H1 (cell line): ENCODE results near the gene TSPAN9.

ENCODE experiments used
- EP300 ChIP-seq, 2 experiments: IDR thresholded peaks; 1 replicate in 1 of 2; 2 replicates in 1 of 2; pipeline ENCODE4 v1.6.1; 2011 to 2012; ENCODE audit warnings: low read depth in 2 of 2, low read length in 2 of 2, mild to moderate bottlenecking in 2 of 2, borderline replicate concordance in 1 of 2, inconsistent platforms in 1 of 2, moderate library complexity in 1 of 2
- EZH2 ChIP-seq: fragments of 200-600 bp; sonication (generic); IDR thresholded peaks from 2 replicates; pipeline ENCODE4 v1.7.1; 2012; ENCODE audit warnings: low read depth, mild to moderate bottlenecking, moderate library complexity, low read length, inconsistent platforms; ENCODE audit not compliant: severe bottlenecking
- POLR2A ChIP-seq, 2 experiments: IDR thresholded peaks; 1 replicate in 1 of 2; 2 replicates in 1 of 2; pipeline ENCODE4 v1.6.1; 2011; ENCODE audit warnings: low read depth in 2 of 2, low read length in 2 of 2, mild to moderate bottlenecking in 2 of 2; ENCODE audit errors: control extremely low read depth in 1 of 2
- POLR2AphosphoS5 ChIP-seq: IDR thresholded peaks from 2 replicates; pipeline ENCODE4 v1.6.1; 2011; ENCODE audit warnings: low read depth, low read length
- POU5F1 ChIP-seq: IDR thresholded peaks from 2 replicates; pipeline ENCODE4 v1.6.1; 2011; ENCODE audit warnings: low read depth, mild to moderate bottlenecking, low read length, moderate library complexity
- RNF2 ChIP-seq: fragments of 200-900, 300-1000 bp; sonication (generic); IDR thresholded peaks from 2 replicates; pipeline ENCODE4 v1.7.1; 2016; ENCODE audit warnings: borderline replicate concordance, low read depth, mild to moderate bottlenecking, antibody characterized with exemption, low read length; ENCODE audit not compliant: poor library complexity, severe bottlenecking; ENCODE audit errors: missing control alignments
- TF ChIP-seq, protein P1 (sequence below), 3 experiments: IDR thresholded peaks; 1 replicate in 2 of 3; 2 replicates in 1 of 3; pipeline versions ENCODE4 v1.5.1 to v1.6.1; 2011; ENCODE audit warnings: low read length in 3 of 3, mild to moderate bottlenecking in 3 of 3, inconsistent platforms in 2 of 3, low read depth in 1 of 3, moderate library complexity in 1 of 3; ENCODE audit not compliant: insufficient read depth in 1 of 3; ENCODE audit errors: control extremely low read depth in 1 of 3
- TF ChIP-seq, protein P2 (sequence below): IDR thresholded peaks from 2 replicates; pipeline ENCODE4 v1.6.1; 2011; ENCODE audit warnings: low read depth, mild to moderate bottlenecking, low read length; ENCODE audit not compliant: insufficient read depth

DNA sequence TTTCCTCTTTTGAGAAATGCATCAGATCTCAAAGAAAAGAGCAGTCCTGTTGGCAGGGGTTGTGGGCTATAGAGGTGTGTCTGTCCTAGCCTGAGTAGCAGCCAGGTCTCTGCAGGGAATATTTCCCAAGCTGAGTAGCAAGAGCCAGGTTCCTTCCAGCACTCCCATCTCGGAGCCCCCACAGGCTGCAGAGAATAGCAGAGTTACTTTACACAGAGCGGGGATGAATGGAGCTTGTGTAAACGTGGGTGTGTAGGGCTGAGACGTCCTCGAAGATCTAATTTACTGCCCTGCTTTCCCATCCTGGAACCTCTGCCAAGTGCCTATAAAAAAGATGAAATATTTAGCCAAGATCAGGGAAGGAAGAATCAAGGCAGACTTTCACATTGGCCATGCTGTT lies 156.6 kb downstream of the TSPAN9 start:
- TF ChIP-seq POU5F1 (no peak), RNF2 (no peak), POLR2AphosphoS5 (no peak), EP300 (IDR thresholded peaks at IDR 0.05; ENCODE audit: borderline replicate concordance in 1 of 2, low read depth in 2 of 2, low read length in 2 of 2) (no peak), POLR2A (IDR thresholded peaks at IDR 0.05; ENCODE audit: control extremely low read depth in 1 of 2, low read depth in 2 of 2, low read length in 2 of 2) (no peak), EZH2 (no peak)
- TF ChIP-seq, protein P1, sequence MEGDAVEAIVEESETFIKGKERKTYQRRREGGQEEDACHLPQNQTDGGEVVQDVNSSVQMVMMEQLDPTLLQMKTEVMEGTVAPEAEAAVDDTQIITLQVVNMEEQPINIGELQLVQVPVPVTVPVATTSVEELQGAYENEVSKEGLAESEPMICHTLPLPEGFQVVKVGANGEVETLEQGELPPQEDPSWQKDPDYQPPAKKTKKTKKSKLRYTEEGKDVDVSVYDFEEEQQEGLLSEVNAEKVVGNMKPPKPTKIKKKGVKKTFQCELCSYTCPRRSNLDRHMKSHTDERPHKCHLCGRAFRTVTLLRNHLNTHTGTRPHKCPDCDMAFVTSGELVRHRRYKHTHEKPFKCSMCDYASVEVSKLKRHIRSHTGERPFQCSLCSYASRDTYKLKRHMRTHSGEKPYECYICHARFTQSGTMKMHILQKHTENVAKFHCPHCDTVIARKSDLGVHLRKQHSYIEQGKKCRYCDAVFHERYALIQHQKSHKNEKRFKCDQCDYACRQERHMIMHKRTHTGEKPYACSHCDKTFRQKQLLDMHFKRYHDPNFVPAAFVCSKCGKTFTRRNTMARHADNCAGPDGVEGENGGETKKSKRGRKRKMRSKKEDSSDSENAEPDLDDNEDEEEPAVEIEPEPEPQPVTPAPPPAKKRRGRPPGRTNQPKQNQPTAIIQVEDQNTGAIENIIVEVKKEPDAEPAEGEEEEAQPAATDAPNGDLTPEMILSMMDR (IDR thresholded peaks at IDR 0.05; ENCODE audit: control extremely low read depth in 1 of 3, insufficient read depth in 1 of 3, low read depth in 1 of 3, low read length in 3 of 3), result no peak
- TF ChIP-seq, protein P2, sequence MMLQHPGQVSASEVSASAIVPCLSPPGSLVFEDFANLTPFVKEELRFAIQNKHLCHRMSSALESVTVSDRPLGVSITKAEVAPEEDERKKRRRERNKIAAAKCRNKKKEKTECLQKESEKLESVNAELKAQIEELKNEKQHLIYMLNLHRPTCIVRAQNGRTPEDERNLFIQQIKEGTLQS, result no peak
